Forelimb muscle (tissue), 1 donor: Measurements from ENCODE around the gene AP2B1. TPM values are rescaled to one million over a fixed set of nuclear protein-coding genes. Genes with fewer than 3 reads are reported as not detected.
"Not testable (repeated sequence)": the region's sequence is repeated elsewhere in the genome, so short reads cannot be mapped to it uniquely, and the experiment has no call there.

Source experiments
- DNase-seq: peaks from one replicate; pipeline ENCODE4 v3.0.0-alpha.2; 2013; ENCODE audit warnings: low read depth
- polyA plus RNA-seq: library from polyadenylated mRNA; unstranded; fragments of 120-200 nt; gene quantifications from one replicate; pipeline ENCODE4 v1.2.1, GENCODE V29; 2013; ENCODE audit not compliant: insufficient read length

Gene AP2B1
- polyA plus RNA-seq, 1 donor, result 75.0 TPM

DNA sequence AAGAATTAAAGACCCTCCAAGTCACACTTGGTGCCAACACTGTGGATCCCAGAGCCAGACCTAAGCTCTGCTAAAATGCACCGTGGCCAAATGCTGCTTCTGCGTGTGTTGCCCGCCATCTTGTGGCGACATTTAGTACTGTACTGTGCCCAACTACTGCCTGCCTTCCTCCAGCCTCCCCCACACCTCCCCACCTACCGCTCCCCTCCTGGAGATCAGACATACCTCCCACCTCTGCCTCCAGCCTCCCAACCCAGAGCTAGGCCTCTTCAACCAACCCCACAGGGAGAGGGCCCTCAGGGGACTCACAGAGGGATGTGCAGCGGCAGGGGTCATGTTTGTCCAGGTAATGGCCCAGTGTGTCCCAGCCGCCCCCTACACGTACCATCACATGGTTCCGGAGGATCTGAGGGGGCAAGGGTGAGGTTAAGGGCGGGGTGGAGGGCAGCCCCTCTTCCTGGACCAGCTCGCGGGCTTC, 160.5 kb downstream of the AP2B1 start:
- peak; percentile 34 for DNase-seq

DNA sequence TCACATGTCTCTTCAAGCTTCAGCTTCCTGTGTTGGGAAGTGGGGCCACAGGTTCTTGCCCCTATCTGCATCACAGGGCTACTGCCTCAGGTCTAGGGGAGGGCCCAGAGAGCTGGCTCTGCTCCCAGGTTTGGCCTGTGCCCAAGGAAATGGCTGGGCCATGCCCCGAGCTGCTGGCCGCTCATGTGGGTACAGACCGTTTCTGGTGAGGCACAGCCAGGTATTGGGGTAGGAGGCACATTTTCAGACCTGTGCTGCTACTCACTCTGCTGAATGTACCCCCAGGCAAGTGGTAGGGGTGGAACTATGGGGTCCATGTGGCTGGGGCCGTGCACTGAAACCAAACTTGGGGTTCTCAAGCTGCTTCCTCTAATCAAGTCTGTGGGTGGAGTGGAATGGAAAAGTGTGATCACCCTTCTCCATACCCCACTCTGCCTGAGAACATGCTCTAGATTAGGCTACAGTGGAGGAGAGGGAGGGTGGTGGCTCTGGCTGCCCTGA, 161.3 kb downstream of the AP2B1 start:
- DNase-seq, result no peak

DNA sequence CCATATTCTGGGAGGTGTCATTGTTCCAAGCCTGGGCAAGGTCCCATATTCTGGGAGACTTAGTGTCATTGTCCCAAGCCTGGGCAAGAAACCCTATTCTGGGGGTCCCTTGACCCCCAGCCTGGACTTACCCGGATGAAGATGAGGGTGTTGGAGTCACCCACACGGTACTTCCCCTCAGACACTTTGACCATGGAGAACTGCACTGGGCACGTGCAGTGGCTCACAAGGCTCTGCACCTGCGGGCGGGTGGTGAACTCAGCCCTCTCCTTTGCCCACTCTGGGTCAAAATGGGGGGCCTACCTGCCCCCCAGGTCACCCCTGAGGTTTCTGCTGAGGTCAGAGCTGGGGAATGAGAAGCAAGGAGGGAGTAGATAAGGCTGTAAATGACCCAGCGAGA, 161.9 kb downstream of the AP2B1 start:
- no peak for DNase-seq

DNA sequence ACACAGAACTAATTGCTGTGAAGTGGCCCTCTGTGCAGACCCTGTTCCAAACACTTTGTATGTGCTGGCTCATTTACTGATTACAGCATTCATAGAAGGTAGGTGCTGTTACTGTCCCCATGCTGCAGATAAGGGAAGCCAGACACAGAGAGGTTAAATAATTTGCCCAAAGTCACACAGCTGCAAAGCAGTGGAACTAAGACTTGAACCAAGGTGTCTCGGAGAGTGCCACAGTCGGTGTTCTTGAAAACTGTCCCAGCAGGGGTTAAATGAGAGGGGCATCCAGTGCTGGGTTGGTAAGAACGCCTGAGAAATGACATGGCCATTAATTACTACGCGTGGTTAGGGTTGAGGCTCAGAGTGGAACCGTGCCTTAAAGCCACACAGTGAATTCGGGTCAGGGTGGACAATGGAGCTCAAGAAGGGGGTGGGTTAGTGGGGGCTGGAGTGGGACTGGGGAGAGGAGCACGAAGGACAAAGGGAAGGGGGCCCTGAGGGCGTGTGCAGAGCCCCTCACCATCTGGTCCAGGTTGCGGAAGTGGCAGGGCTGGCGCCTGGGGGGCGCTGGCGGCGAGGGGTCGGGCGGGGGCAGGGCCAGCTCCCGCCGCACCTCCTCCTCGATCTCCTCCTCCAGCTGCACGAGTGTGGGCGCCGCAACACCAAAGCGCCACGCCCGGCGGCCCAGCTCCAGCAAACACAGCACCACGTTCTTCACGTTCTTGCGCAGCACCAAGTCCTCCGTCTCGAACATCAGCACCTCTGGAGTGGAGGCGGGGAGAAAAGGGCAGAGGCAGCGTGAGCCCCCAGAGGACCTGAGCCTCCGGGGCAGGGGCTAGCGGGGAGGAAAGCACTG, 162.7 kb downstream of the AP2B1 start:
- no peak for DNase-seq

DNA sequence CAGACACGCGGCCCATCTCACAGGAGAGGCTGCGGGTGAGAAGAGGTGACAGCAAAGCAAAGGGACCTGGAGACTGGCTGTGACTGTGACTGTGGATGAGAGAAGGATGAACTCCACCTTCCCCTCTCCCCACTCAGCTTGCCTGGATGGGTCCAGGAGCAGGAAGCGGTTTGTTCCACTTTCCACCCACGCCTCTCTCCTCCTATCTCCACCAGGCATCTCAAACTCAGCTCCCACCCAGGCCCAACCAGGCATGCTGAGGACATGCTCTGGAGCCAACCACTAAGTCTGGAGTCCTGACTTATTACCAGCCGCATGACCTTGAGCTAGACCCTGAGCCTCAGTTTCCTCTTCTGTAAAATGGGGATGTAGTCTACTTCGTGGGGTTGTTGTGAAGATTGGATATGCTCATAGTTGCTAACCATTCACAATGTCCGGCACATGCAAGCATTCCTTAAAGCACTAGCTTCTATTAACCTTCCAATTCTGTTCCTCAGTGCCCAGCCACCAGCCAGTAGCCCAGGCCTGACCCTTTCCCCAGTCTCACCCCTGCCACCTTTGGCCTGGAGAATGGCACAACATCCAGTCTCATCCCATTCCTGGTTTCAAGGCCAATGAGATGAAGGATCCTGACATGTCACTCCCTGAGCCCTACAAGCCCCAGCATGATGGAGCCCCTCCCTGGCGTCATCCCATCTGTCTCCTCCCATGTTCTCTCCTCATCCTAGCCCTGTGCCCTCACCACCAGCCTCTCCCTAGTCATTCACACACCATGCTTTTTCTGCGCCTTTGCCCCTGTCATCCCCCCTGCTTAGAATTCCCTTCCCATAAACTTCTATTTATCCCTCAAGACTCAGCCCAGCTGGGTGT, 163.6 kb downstream of the AP2B1 start:
- DNase-seq, result no peak

DNA sequence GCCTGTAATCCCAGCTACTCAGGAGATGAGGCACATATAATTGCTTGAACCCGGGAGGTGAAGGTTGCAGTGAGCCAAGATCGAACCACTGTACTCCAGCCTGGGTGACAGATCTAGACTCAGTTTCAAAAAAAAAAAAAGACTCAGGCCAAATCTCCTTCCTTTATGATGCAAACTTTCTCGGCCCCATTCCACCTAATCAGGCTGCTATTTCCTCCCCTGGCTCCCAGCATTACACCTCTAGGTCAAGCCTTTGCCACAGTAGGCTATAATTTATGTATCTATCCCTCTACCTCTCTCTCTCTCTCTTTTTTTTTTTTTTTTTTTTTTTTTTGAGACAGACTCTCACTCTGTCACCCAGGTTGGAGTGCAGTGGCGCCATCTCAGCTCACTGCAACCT, 164.4 kb downstream of the AP2B1 start:
- DNase-seq, result not testable (repeated sequence)

DNA sequence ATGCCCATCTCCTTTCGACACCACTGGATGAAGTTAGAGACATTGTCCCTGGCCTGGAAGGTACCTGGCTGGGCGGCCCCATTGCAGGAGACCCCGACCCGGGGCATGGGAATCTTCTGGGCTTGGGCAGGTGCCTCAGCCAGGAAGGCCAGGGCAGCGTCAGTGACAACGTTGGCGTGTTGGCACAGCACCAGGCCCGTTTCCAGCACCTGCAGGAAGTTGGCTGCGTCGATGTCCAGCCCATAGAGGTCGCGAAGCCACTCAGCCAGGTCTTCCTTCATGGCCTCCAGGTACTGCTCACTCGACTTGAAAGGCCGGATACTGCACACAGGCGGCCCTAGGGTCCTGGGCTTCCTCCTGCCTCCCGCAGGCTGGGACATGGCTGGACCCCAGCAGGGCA, 165.3 kb downstream of the AP2B1 start:
- no peak for DNase-seq

DNA sequence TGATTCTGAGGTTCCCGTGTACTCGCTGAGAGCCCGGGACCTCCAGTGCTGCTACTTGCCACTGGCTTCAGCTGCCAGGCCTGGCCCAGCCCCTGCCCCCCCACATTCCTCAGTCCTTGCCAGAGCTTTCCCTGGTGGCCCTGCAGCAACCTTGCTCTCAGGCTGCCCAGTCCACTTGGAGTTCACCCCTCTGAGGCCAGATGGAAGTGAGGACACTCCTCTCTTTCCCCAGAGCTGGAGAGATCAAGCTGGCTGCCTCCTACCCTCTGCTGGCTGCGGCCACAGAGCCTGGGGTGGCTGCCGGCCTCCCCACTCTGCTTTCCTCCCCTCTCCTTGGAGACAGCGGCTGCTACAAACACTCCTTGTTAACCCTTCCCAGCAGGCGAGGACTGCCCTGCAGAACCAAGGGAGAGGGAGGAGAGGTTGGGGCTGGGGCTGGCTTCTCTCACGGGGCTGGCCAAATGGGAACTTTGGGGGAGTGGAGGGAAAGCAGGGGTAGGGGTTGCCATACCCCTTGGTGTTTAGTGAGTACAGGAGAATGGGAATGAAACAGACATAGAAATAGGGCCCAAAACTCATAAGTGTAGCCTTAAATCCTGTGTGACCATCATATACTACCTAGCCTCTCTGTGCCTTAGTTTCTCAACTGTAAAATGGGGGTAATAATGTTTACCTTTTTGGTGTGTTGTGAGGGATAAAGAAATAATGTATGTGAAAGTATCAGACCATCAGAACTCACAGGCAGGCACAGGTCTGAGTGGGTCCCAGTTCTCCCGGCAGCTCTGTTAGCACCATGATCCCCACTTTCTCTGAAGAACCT, 166.0 kb downstream of the AP2B1 start, which contains the start of gene GAS2L2:
Gene GAS2L2, minus strand, starts transcription at position 295 of the 820 bp plus-strand sequence. CDS start 389 bp downstream, outside the sequence.
- no peak for DNase-seq

DNA sequence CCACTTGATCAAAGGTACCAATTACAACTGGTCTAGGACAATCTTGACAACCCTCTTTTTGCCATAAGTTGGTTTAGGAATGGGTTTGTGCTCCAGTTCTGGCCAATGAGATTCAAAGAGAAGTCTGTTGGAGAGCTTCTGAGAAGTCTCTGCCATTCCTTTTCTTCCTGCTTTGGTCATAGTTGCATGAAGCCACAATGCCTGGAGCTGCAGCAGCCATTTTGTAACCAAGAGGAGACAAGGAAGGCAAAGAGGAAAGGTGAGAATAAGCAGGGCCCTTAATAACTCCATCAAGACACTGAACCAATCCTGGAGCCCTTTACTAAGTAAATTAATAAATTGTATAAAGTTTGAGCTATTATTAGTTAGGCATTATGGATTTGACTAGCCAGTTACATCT, 170.1 kb downstream of the AP2B1 start:
- no peak for DNase-seq

DNA sequence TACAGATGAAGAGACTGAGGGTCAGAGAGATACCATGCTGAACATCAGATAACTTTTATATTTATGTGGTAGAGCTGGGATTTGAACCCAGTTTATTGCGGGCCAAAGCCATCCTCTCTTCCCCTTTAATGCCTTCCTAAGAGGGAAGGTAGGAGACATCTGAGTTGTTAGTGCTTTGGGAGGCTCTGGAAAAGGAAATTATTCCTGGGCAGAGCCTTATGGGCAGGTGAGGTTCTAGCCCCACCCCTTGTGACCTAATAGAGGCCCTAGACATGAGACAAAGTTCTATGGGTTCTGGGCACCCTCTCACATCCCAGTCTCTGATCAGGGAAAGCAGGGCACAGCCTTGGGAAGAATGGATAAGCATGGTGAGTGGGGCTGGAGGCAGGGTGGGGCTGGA, 173.5 kb downstream of the AP2B1 start, which contains the start of gene C17orf50:
Gene C17orf50, plus strand, starts transcription at position 301 of the 400 bp plus-strand sequence. Its CDS starts 55 bp downstream, at position 356.
- DNase-seq, result no peak

DNA sequence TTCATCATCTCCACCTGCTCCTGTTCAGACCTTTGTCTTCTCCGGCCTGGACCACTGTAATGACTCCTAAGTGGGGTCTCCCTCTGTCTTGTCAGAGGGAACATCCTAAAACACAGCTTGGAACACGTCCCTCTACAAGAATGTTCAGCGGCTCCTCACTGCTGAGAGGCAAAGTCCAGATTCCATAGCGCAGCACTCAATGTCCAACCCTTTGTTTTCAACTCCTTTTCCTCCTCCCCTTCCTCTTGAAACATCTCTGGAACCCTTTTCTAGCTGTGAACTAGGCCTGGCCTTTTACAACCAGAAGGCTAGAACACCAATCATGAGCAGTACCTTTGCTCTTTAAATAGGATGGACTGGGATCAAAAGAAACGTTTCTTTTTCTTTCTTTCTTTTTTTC, 174.5 kb downstream of the AP2B1 start:
- no peak for DNase-seq

DNA sequence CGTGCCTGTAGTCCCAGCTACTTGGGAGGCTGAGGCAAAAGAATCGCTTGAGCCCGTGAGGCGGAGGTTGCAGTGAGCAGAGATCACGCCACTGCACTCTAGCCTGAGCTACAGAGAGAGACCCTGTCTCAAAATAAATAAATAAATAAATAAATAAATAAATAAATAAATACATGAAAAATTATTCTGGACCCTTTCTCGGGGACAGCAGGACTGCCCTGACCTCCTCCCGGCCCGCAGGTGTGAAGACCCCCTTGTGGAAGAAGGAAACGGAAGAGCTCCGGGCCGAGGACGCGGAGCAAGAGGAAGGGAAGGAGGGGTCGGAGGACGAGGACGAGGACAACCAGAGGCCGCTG, 176.6 kb downstream of the AP2B1 start:
- no peak for DNase-seq

DNA sequence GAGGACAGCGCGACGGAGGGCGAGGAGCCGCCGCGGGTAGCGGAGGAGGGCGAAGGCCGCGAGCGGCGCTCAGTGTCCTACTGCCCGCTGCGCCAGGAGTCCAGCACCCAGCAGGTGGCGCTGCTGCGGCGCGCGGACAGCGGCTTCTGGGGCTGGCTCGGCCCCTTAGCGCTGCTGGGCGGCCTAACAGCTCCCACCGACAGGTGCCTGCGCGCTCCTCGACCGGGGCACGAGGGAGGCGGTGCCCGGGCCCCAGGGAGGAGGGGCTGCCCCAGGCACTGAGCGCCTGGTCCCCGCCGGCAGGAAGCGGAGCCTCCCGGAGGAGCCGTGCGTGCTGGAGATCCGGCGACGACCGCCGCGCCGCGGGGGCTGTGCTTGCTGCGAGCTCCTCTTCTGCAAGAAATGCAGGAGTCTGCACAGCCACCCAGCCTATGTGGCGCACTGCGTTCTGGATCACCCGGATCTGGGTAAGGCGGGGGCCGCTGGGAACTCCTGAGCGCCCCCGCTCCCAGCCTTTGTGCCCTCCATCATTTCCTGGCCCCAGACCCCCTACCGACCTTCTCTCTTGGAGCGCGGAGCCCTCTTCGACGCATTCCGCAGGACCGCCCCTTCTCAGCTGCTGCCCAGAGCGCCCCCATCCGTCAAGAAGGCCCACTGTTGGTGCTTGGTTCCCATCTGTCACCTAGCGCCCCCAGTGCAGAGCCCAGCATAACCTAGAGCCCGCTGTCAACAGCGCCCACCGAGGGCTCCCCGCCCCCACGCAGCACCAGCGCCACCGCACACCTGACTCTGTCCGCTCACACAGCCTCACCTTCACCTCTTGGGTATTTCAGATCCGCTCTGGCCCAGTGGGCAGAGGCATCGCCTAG, 177.2 kb downstream of the AP2B1 start:
- DNase-seq, result peak; percentile 55

DNA sequence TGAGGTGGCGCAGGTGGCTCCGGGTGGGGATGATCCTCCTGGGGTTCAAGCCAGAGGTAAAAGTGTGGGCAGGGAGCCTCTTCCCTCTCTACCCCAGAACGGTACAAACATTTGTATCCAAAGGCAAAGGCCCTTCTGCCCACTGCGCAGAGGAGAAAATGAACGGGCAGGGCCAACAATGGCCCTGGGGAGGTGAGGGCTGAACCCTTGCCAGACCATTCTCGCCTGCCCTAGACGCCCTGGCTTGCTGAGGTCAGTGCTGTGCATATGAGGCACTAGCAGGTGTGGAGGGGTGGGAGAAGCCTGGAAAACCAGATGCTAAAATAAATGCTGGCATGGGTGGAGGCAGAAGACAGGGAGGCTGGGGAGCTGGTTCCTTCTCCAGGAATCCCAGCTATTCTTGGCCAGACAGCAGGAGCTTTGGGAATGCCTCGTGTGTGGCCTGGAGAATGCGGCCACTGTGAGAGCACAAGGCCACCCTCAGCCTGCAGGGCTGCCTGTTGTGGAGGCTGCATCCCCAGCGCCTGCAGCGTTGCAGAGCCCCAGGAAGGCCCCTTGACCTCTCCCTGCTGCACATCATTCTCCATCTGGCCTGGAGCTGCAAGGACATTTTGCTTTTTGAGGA, 178.1 kb downstream of the AP2B1 start:
- no peak for DNase-seq

DNA sequence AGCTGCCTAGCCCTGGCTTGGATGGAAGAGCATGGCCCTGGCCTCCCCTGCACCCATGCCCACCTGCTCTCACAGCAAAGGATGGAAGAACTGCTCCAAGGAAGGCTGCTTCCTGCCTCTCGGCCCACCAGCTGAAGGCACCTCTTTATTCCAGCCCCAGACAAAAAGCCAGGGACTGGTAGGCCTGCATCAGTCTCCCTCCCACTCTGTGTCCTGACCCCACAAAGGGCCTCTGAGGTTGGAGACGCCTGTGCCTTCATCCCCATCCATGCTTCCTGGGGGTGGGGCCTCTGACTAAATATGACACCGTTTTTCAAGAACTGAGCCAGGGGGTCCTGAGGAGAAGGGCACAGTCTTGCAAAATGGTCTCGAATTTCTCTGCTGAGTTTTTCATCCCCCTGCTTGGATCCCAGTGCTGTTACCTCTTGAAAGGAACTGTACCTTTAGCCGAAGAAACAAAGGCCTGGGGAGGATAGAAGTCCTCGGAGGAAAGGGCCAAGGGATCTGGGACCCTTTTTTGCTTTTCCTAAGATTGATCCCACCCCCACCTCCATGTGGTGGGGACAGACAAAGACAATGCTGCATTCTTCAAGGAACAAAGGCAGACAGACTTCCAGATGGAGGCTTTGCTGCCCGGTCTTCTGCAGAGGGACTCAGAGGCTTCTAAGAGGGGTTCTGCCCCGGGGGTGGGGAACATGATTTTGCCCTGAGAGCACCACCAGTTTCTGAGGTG, 178.8 kb downstream of the AP2B1 start:
- no peak for DNase-seq

DNA sequence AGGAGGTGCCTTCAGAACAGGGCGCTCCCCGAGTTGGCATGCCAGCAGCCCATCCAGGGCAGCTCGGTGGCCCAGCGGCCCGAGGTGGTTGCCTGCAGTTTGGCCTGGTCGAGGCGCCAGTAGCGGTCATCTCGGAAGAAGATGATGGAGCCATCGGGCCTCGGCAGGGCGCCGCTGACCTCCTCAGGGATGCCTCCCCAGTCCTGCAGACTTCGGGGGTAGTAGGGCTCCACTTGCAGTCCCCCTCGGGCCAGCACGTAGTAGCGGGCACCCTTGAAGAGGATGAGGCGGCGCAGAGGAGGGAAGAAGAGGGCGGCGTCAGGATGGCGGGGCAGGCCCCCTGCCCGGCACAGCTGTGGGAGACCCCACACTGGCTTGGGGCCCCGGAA, 179.4 kb downstream of the AP2B1 start:
- no peak for DNase-seq

DNA sequence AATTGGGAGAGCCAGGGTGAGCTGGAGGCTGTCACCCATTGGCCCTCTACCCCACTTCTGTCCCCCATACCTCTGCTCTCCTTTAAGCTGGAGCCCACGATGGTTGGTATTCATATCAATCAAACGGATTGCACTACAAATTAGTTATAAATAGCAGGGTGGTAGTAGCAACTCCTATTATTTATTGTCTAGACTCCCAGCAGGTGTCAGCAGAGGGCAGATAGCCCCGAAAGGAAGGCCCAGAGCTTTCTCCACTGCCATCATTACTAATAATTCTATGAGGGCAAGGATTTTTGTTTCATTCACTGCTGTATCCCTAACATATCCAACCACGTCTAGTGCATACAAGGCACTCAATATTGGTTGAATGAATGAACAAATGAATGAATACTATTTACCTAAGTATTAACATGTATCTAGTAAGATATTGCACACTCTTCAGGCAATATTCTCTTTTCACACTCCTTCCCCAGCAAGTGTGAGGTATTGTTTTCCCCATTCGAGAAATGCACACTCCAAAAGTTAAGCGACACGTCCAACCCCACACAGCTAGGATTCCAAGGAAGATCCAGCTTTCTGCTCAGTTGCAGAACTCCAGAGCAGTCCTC, 179.9 kb downstream of the AP2B1 start:
- no peak for DNase-seq

DNA sequence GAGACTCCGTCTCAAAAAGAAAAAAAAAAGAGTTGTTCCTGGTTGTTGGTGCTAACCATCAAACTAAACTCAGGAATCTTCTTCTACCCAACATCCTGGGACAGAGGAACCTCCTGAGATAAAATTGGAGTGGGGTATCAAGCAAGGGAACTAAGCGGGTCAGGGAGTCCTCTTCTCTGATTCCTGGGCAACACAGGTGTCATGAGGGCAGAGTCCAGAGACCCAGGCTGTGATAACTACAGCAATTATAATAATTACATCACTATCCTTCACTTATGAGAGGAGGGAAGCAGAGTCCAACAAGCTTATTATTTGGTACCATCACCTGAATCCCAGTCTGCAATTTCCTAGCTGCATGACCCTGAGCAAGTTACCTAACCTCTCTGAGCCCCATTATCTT, 181.7 kb downstream of the AP2B1 start:
- DNase-seq, result no peak
